Suprapubic skin (tissue), 4 donors: ENCODE data around the gene CRBN. TPM values are rescaled to one million over a fixed set of nuclear protein-coding genes. Genes with fewer than 3 reads are reported as not detected.

ENCODE experiments used
- DNase-seq, 2 donors: peaks; one replicate each; pipeline ENCODE4 v3.0.0-alpha.2; 2019; ENCODE audit warnings: low spot score in 2 of 2
- H3K27ac ChIP-seq: fragments of 200-600 bp; sonication (generic); one replicate; pipeline ENCODE4 v1.5.1; 2019
- H3K27me3 ChIP-seq: fragments of 200-600 bp; sonication (generic); one replicate; pipeline ENCODE4 v1.5.1; 2019
- H3K36me3 ChIP-seq: fragments of 200-600 bp; sonication (generic); one replicate; pipeline ENCODE4 v1.5.1; 2019
- H3K4me1 ChIP-seq: fragments of 200-600 bp; sonication (generic); one replicate; pipeline ENCODE4 v1.5.1; 2019
- H3K4me3 ChIP-seq: fragments of 200-600 bp; sonication (generic); one replicate; pipeline ENCODE4 v1.5.1; 2019; ENCODE audit warnings: mild to moderate bottlenecking
- H3K9me3 ChIP-seq: fragments of 200-600 bp; sonication (generic); one replicate; pipeline ENCODE4 v1.5.1; 2019
- EP300 ChIP-seq: sonication (generic); formaldehyde crosslinking; IDR thresholded peaks from one replicate; pipeline ENCODE4 v1.6.1; 2017; ENCODE audit warnings: antibody characterized with exemption
- POLR2A ChIP-seq, 2 donors: fragments of 450-650 bp; IDR thresholded peaks; one replicate each; pipeline ENCODE4 v1.6.1; 2017; ENCODE audit warnings: antibody characterized with exemption in 2 of 2, mild to moderate bottlenecking in 2 of 2, moderate library complexity in 2 of 2
- POLR2AphosphoS5 ChIP-seq, 3 donors: sonication (generic); formaldehyde crosslinking; IDR thresholded peaks; one replicate each; pipeline ENCODE4 v1.6.1; 2017; ENCODE audit warnings: antibody characterized with exemption in 3 of 3
- WGBS: methylation state at CpG from one replicate; pipeline ENCODE4 v1.1.5; 2018; 5-methylcytosine and 5-hydroxymethylcytosine counted together
- total RNA-seq, 4 donors: library from RNA; depleted of rRNA; stranded (reverse); fragments of >200 nt; gene quantifications; one replicate each; pipeline ENCODE4 v1.1.0, GENCODE V29; 2016
- TF ChIP-seq, protein P1 (sequence below), 2 donors: fragments of 200-600 bp in 1 of 2; fragments of 450-650 bp in 1 of 2; sonication (generic) in 1 of 2; IDR thresholded peaks; one replicate each; pipeline ENCODE4 v1.5.1; 2016 to 2019; ENCODE audit warnings: antibody characterized with exemption in 2 of 2, mild to moderate bottlenecking in 1 of 2, moderate library complexity in 1 of 2

CRBN gene
- total RNA-seq, 4 donors from 2014 or later, result 38.9 to 140 (median 78.1) TPM

DNA sequence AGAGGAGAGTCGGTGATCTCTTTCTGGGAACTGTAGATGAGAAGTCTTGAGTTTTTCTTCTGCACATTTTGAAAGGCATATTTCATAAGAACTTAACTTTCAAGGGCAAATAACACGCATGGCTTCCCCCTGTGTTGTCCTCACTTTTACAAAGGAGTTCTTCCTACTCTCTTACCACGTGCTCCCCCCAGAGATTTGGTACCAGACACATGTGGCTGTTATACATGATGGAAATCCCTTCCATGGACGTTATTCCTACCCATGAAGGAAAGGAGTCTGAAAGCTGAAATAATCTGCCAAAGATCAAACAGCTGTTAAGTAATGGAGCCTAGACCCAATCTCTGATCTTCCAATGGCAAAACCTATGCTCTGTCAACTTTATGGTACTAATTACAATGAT lies 73.7 kb downstream of the CRBN start:
- no peak for DNase-seq
- no peak overlapping the region for H3K4me3 ChIP-seq
- TF ChIP-seq EP300 (no peak), POLR2AphosphoS5 (IDR thresholded peaks at IDR 0.05) (no peak), POLR2A (IDR thresholded peaks at IDR 0.05) (no peak)
- TF ChIP-seq, protein P1, sequence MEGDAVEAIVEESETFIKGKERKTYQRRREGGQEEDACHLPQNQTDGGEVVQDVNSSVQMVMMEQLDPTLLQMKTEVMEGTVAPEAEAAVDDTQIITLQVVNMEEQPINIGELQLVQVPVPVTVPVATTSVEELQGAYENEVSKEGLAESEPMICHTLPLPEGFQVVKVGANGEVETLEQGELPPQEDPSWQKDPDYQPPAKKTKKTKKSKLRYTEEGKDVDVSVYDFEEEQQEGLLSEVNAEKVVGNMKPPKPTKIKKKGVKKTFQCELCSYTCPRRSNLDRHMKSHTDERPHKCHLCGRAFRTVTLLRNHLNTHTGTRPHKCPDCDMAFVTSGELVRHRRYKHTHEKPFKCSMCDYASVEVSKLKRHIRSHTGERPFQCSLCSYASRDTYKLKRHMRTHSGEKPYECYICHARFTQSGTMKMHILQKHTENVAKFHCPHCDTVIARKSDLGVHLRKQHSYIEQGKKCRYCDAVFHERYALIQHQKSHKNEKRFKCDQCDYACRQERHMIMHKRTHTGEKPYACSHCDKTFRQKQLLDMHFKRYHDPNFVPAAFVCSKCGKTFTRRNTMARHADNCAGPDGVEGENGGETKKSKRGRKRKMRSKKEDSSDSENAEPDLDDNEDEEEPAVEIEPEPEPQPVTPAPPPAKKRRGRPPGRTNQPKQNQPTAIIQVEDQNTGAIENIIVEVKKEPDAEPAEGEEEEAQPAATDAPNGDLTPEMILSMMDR (IDR thresholded peaks at IDR 0.05), result no peak
- no peak overlapping the region for H3K27ac ChIP-seq
- no peaks in the 10 kb centered on the region for H3K36me3 ChIP-seq
- no peaks in the 10 kb centered on the region for H3K27me3 ChIP-seq
- H3K4me1 ChIP-seq, result no peaks in the 10 kb centered on the region
- WGBS, result 57% methylated on average over 4 of the region's 4 CpGs
- H3K9me3 ChIP-seq, result no peaks in the 10 kb centered on the region

DNA sequence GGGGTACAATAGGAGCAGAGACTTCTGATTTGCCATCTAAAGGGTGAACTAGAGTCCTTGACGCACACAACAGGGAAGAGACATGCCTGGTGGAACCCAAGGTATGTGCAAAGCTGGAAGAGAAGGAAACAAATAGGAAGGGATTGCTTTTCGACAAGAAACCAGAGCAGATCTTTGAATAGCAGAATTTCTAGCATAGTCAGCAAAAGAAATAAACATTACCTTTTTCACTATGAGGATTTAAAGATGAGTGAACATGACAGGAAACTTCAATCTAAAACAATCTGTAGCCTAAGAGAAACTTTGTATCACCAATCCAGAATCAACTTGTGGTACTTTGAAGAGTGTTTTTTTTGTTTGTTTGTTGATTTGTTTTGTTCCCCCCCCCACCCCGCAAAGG lies 74.2 kb downstream of the CRBN start:
- no peak for DNase-seq
- H3K27me3 ChIP-seq, result no peaks in the 10 kb centered on the region
- TF ChIP-seq POLR2A (IDR thresholded peaks at IDR 0.05) (no peak), EP300 (no peak), POLR2AphosphoS5 (IDR thresholded peaks at IDR 0.05) (no peak)
- TF ChIP-seq, protein P1 (IDR thresholded peaks at IDR 0.05), result no peak
- 90% methylated on average over 3 of the region's 3 CpGs for WGBS
- no peaks in the 10 kb centered on the region for H3K4me1 ChIP-seq
- H3K27ac ChIP-seq, result no peak overlapping the region
- H3K36me3 ChIP-seq, result no peaks in the 10 kb centered on the region
- no peaks in the 10 kb centered on the region for H3K9me3 ChIP-seq
- no peak overlapping the region for H3K4me3 ChIP-seq

DNA sequence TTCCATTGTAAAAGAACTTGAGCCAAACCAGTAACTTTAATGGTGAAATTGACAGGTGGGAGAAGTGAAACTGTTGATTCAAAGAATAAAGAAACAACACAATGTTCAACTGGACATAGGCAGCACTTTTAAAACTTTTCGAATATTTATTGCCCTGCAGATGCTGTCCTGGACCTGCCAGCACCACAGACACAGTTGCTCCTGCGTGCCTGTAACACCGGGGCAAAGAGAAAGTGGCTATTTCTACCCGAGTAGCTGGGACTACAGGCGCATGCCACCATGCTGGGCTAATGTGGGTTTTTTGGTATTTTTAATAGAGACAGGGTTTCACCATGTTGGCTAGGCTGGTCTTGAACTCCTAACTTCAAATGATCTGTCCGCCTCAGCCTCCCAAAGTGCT lies 76.7 kb downstream of the CRBN start:
- Histone ChIP-seq H3K4me3 (no peak overlapping the region), H3K27me3 (no peaks in the 10 kb centered on the region), H3K27ac (no peak overlapping the region), H3K4me1 (no peaks in the 10 kb centered on the region), H3K9me3 (no peaks in the 10 kb centered on the region), H3K36me3 (no peaks in the 10 kb centered on the region)
- WGBS, result 85% methylated on average over 6 of the region's 6 CpGs
- TF ChIP-seq, protein P1 (IDR thresholded peaks at IDR 0.05), result no peak
- TF ChIP-seq POLR2AphosphoS5 (IDR thresholded peaks at IDR 0.05) (no peak), POLR2A (IDR thresholded peaks at IDR 0.05) (no peak), EP300 (no peak)
- DNase-seq, result no peak

GRCh38 chr3:3101660-3102458 lies 77.6 kb downstream of the CRBN start:
- 83% methylated on average over 6 of the region's 6 CpGs for WGBS
- Histone ChIP-seq H3K36me3 (no peaks in the 10 kb centered on the region), H3K4me1 (no peaks in the 10 kb centered on the region), H3K9me3 (no peaks in the 10 kb centered on the region), H3K27me3 (no peaks in the 10 kb centered on the region), H3K4me3 (no peak overlapping the region), H3K27ac (no peak overlapping the region)
- no peak for DNase-seq
- TF ChIP-seq EP300, result no peak
- TF ChIP-seq POLR2A (IDR thresholded peaks at IDR 0.05), result no peak
- TF ChIP-seq, protein P1 (IDR thresholded peaks at IDR 0.05), result no peak
- TF ChIP-seq POLR2AphosphoS5 (IDR thresholded peaks at IDR 0.05), result no peak

Other genes starting within 250 kb of the CRBN start
- gene IL5RA, start 69.3 kb downstream of the CRBN start, total RNA-seq, result under 1 TPM in 1 of 4 donors, not detected in 3; 0.16 TPM
- 10 to 100 TPM in 3 of 4 donors, 1 to 10 TPM in 1; 9.9 to 28.1 (median 13.4) TPM for gene TRNT1, start 52.8 kb downstream of the CRBN start, total RNA-seq